ENCODE data around the gene WDR86.

WDR86 gene

DNA sequence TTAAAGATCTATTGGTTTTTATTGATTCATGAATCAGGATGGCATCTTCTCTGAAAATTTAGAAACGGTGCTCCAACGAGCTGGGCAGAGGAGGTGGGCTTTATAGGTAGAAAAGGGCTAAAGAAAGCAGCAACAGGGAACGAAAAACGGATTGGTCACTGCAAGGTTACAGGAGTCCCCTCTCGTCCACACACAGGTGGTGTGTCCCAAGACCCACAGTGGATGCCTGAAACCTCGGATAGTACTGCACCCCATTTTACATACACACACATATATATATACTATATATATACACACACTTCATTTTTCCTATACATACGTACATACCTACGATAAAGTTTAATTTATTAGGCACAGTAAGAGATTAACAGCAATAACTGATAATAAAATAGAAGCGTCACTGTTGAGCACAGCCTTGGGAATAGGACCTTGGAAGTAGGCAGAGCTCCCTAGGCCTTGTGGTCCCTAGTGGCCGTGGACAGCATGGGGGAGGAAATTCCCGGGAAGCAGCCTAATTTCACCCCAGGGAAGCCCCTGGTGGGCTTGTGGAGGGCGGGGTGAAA lies 69.0 kb downstream of the WDR86 start:
- TF ChIP-seq, protein P1, sequence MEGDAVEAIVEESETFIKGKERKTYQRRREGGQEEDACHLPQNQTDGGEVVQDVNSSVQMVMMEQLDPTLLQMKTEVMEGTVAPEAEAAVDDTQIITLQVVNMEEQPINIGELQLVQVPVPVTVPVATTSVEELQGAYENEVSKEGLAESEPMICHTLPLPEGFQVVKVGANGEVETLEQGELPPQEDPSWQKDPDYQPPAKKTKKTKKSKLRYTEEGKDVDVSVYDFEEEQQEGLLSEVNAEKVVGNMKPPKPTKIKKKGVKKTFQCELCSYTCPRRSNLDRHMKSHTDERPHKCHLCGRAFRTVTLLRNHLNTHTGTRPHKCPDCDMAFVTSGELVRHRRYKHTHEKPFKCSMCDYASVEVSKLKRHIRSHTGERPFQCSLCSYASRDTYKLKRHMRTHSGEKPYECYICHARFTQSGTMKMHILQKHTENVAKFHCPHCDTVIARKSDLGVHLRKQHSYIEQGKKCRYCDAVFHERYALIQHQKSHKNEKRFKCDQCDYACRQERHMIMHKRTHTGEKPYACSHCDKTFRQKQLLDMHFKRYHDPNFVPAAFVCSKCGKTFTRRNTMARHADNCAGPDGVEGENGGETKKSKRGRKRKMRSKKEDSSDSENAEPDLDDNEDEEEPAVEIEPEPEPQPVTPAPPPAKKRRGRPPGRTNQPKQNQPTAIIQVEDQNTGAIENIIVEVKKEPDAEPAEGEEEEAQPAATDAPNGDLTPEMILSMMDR (conservative IDR thresholded peaks at IDR 0.05; ENCODE audit: low read length) = no peak; the same call in 1 of the 2 replicates
- no peak for DNase-seq (ENCODE audit: low read depth)
- peak overlapping the region; percentile 46 for H3K4me3 ChIP-seq (ENCODE audit: low read length)

DNA sequence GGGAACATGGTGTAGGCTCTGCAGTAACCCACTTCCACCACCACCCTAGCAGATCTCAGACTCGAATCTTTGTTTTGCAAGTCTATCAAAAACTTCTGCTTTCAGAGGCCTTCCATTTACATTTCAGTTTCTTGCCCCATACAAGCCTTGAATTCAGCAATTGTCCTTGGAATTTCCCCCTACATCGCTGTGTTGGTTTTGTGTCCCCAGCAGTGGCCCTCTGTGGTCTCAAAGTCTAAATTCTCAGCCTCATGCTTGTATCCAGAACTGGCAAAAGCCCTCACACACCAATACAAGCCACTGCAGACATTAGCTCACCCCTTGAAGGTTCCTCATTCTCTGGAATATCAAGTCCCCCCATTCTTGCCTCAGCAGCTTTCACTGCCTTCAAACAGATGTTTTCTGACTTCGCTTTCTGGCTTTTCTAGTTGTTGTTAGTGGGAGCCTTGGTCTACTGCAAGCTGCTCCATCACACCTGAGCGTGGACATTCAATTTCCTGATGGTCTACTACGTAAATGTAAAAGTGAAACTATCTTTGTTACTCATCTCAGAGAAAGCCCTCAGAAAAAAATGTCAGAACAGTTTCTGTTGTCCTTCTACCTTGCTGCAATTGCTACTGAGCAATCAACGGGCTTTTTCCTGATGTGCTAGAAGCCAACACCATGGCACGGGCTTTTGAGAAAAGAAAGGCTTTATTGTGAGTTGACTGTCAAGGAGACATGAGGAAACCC lies 70.0 kb downstream of the WDR86 start:
- H3K4me3 ChIP-seq (ENCODE audit: low read length) = no peak overlapping the region
- no peak for DNase-seq (ENCODE audit: low read depth)
- TF ChIP-seq, protein P1 (conservative IDR thresholded peaks at IDR 0.05; ENCODE audit: low read length) = no peak

DNA sequence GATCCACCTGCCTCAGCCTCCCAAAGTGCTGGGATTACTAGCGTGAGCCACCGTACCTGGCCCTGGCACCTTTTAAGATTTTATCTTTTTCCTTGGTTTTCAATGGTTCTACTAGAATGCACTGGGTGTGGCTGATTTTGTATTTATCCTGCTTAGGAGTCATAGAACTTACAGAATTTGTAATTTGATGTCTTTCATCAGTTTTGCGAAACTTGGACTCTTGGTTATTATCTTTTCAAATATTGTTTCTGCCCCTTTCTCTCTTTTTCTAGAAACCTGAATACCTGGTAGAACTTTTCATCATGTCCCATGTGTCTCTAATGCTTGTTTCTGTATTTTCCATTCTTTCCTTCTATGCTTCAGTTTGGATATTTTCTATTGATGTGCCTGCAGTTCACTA lies 71.0 kb downstream of the WDR86 start:
- DNase-seq (ENCODE audit: low read depth) = no peak
- TF ChIP-seq, protein P1 (conservative IDR thresholded peaks at IDR 0.05; ENCODE audit: low read length) = no peak

DNA sequence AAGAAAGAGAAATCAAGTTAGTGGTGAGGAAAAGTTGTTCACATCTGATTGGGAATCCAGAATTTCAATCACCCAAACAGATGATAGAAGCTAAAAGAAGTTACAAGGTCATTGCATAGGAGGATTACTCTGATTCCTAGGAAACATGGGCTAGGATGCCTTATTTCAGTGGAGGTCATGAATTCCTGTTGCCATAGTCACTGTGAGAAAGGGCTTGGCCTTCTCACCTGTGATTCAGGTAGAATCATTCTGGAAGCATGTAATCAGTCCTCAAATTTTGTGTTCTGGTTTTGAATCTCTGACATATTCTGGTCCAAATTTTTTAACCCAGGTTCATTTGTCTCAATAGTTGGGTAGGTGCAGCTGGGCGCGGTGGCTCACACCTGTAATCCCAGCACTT lies 72.5 kb downstream of the WDR86 start:
- DNase-seq (ENCODE audit: low read depth) = no peak
- no peak overlapping the region for H3K4me3 ChIP-seq (ENCODE audit: low read length)
- TF ChIP-seq, protein P1 (conservative IDR thresholded peaks at IDR 0.05; ENCODE audit: low read length) = no peak

More for the DNA sequence above, 71.0 kb downstream of the WDR86 start:
- no peak overlapping the region for H3K4me3 ChIP-seq (ENCODE audit: low read length)

DNA sequence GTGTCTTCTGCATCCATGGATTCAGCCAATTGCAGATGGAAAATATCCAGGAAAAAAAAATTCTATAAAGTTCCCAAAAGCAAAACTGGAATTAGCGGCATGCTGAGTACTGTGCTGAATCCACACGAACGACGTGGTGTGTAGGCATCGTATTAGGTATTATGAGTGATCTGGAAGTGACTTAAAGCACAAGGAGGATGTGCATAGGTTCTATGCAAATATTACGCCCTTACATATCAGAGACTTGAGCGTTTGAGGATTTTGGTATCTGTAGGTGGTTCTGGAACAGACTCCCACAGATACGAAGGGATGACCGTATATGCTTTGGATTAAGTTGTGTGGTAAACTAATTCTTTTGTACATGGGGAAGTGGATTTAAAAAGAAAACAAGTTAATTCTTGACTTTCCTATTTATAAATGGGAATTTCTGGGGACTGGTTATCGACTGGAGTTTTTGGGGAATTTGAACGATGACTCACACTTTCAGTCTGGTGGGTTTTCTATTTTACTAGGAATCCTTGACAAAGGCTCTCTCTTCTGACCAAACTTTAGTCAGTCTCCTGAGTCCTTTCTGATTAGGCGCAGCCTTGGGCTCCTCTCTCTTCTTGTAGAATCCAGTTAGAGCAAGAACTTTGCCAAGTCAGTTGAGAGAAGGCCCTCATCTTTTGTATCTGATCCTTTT lies 73.7 kb downstream of the WDR86 start:
- TF ChIP-seq, protein P1 (conservative IDR thresholded peaks at IDR 0.05; ENCODE audit: low read length) = no peak
- H3K4me3 ChIP-seq (ENCODE audit: low read length) = no peak overlapping the region
- DNase-seq (ENCODE audit: low read depth) = no peak

DNA sequence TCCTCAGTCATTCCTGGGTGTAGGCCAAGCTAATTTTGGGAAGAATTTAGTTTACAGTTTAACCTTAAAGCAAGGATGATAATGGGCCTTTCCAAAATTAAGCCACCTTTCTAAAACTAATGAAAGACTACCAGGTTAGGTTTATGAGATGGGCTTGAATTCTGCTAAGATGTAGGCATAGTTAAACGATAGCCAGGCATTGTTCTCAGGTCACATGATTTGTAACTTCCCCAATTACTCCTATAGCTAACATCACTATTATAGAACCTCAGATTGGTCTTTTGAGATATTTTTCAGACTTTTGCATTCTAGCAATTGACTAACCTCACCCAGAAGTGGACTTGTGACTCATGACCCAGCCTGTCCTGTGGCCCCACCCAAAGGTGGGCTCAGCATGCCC lies 75.2 kb downstream of the WDR86 start:
- no peak for DNase-seq (ENCODE audit: low read depth)
- H3K4me3 ChIP-seq (ENCODE audit: low read length) = no peak overlapping the region
- TF ChIP-seq, protein P1 (conservative IDR thresholded peaks at IDR 0.05; ENCODE audit: low read length) = no peak

Data from AG10803 (cell line).